Measurements from ENCODE around the gene AP2A2.

AP2A2 gene

GRCh38 chr11:1041149-1041467 is 115.4 kb downstream of the AP2A2 start:
- in situ Hi-C loops (cut with HindIII; ENCODE audit: low sequenced_read_pairs) = no loop called here
- TF ChIP-seq, protein P1, sequence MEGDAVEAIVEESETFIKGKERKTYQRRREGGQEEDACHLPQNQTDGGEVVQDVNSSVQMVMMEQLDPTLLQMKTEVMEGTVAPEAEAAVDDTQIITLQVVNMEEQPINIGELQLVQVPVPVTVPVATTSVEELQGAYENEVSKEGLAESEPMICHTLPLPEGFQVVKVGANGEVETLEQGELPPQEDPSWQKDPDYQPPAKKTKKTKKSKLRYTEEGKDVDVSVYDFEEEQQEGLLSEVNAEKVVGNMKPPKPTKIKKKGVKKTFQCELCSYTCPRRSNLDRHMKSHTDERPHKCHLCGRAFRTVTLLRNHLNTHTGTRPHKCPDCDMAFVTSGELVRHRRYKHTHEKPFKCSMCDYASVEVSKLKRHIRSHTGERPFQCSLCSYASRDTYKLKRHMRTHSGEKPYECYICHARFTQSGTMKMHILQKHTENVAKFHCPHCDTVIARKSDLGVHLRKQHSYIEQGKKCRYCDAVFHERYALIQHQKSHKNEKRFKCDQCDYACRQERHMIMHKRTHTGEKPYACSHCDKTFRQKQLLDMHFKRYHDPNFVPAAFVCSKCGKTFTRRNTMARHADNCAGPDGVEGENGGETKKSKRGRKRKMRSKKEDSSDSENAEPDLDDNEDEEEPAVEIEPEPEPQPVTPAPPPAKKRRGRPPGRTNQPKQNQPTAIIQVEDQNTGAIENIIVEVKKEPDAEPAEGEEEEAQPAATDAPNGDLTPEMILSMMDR (IDR thresholded peaks at IDR 0.05; ENCODE audit: low read depth, low read length) = no peak
- H3K4me3 ChIP-seq (ENCODE audit: low read depth, low read length) = no peak overlapping the region
- no peak for DNase-seq (ENCODE audit: low read depth, low spot score)

DNA sequence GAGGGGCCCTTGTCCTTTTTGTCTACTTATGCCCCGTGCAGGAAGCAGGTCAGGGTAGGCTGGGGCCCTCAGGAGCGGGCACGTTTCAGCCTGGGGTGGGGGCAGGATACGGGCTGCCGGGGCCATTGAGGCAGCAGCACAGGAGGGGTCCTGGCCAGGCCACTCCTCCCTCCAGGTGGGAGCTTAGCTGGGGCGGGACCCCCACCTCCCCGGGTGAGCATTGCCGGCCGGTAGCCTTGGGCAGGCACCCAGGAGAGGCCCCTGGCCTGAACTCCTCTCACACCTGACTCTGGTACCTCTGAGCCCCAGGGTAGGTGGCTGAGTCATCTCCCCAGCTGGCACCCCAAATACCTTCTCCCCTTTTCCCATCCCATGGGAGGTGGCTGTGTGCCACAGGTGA is 115.8 kb downstream of the AP2A2 start:
- TF ChIP-seq, protein P1 (IDR thresholded peaks at IDR 0.05; ENCODE audit: low read depth, low read length) = no peak
- no peak overlapping the region for H3K4me3 ChIP-seq (ENCODE audit: low read depth, low read length)
- DNase-seq (ENCODE audit: low read depth, low spot score) = no peak
- in situ Hi-C loops (cut with HindIII; ENCODE audit: low sequenced_read_pairs) = no loop called here

DNA sequence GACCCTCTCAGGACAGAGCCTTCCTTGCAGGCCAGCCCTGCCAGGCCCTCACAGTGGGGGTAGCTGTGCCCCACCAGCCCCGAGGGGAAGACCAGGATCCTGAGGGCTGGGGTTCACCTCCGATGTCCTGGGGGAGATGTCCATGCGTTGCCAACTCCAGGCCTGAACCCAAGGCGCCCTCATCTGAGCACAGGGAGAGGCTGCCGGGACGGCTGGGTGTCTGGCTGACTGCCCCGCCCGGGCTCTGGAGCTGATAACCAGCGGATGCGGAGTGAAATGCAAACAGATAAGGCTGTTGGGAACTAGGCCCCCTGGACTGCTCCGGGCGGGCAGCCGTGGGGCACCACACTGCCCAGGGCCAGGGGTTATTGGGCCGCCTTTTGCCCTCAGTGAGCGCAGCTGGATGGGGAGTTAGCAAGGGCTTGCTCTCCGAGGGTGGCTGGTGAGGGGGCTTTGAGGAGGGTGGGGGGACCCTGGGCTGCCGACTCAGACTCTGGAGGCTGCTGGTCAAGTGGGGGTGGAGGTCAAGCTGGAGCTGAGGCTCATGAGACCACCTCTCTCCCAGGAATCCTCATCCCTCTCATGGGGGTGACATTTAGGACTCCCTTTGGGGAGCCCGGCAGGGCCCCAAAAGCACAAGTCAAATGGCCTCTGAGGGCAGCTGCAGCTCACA is 116.4 kb downstream of the AP2A2 start:
- DNase-seq (ENCODE audit: low read depth, low spot score) = no peak
- no peak overlapping the region for H3K4me3 ChIP-seq (ENCODE audit: low read depth, low read length)
- in situ Hi-C loops (cut with HindIII; ENCODE audit: low sequenced_read_pairs) = no loop called here
- TF ChIP-seq, protein P1 (IDR thresholded peaks at IDR 0.05; ENCODE audit: low read depth, low read length) = no peak

DNA sequence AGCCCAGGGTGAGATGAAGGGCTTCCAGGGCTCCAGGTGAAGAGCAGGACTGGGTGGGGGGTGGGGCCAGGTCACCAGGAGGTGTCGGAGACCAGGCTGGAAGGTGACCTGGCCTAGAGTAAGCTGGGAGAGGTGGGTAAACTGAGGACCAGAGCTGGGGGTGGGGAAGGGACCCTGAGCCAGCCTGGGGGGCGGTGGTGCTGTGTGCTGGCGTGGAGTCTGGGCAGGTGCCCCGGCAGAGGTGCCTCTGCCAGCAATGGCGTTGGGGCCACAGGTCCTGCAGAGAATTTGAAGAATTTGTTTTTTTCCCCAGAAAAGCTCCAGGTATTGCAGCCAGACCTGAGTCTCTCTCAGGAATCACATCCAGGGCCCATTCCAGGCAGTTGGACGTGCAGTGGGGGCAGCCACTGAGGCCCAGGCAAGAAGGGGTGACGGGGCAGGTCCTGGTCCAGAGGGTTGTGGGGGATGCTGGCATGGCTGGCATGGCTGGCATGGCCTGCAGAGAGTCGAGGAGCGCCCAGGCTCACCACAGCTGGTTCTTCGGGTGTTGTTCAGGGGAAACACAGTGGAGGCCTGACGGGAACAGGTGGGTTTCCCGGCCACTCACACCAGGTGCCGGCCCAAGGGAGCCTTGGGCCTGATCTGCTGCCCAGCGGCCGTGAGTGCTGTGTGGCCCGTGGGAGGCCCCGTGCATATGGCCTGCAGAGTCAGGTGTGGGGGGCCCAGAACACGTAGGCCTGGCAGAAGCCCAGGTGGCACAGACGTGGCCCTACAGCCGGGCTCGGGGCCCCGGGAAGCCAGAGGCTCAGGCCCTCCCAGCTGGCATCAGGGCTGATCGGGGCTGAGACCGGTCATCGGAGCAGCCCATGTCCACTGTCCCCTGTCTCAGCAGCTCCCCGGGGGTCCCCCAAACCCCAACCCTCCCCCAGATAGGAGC is 117.2 kb downstream of the AP2A2 start:
- H3K4me3 ChIP-seq (ENCODE audit: low read depth, low read length) = no peak overlapping the region
- TF ChIP-seq, protein P1 (IDR thresholded peaks at IDR 0.05; ENCODE audit: low read depth, low read length) = no peak
- DNase-seq (ENCODE audit: low read depth, low spot score) = no peak
- in situ Hi-C loops (cut with HindIII; ENCODE audit: low sequenced_read_pairs) = no loop called here

GRCh38 chr11:1043563-1044096 is 118.0 kb downstream of the AP2A2 start:
- H3K4me3 ChIP-seq (ENCODE audit: low read depth, low read length) = no peak overlapping the region
- in situ Hi-C loops (cut with HindIII; ENCODE audit: low sequenced_read_pairs) = no loop called here
- TF ChIP-seq, protein P1 (IDR thresholded peaks at IDR 0.05; ENCODE audit: low read depth, low read length) = no peak
- no peak for DNase-seq (ENCODE audit: low read depth, low spot score)

DNA sequence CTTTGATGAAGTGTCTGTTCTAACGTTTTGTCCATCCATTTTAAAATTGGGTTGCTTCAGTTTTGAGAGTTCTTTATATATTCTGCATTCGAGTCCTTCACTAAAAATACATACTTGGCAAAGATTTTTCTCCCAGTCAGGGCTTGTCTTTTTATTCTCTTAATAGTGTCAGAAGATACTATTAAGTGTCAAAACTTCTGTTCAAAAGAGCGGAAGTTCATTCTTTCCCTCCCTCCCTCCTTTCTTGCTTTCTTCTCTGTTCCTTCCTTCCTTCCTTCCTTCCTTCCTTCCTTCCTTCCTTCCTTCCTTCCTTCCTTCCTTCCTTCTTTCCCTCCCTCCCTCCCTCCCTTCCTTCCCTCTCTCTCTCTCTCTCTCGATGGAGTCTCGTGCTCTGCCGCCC is 118.5 kb downstream of the AP2A2 start:
- TF ChIP-seq, protein P1 (IDR thresholded peaks at IDR 0.05; ENCODE audit: low read depth, low read length) = no peak
- in situ Hi-C loops (cut with HindIII; ENCODE audit: low sequenced_read_pairs) = no loop called here
- H3K4me3 ChIP-seq (ENCODE audit: low read depth, low read length) = no peak overlapping the region
- no peak for DNase-seq (ENCODE audit: low read depth, low spot score)

Measured in astrocyte of the spinal cord (primary cell).